HepG2 (cell line): ENCODE data around the gene MTMR4. TPM values are rescaled to one million over a fixed set of nuclear protein-coding genes. Genes with fewer than 3 reads are reported as not detected.

Source experiments
- BRCA1 ChIP-seq: sonication (generic); formaldehyde crosslinking; IDR thresholded peaks from 2 replicates; pipeline ENCODE4 v1.4.0; 2020; ENCODE audit warnings: missing genetic modification reagents
- FOXA3 ChIP-seq: IDR thresholded peaks from 2 replicates; pipeline ENCODE4 v1.6.1; 2016; ENCODE audit warnings: missing genetic modification reagents, missing compliant biosample characterization
- HIC2 ChIP-seq: sonication (generic); formaldehyde crosslinking; IDR thresholded peaks from 2 replicates; pipeline ENCODE4 v1.9.0; 2022; ENCODE audit warnings: low read depth, missing genetic modification reagents
- KLF16 ChIP-seq, 2 experiments: sonication (generic) in 1 of 2; formaldehyde crosslinking in 1 of 2; IDR thresholded peaks; 2 replicates each; pipeline versions ENCODE4 v1.6.1 to v1.8.0; 2016 to 2023; ENCODE audit warnings: missing genetic modification reagents in 2 of 2, missing compliant biosample characterization in 1 of 2
- MAF1 ChIP-seq: sonication (generic); formaldehyde crosslinking; IDR thresholded peaks from 2 replicates; pipeline ENCODE4 v1.5.0; 2020; ENCODE audit warnings: missing genetic modification reagents, borderline replicate concordance
- NFKB2 ChIP-seq: sonication (generic); formaldehyde crosslinking; IDR thresholded peaks from 2 replicates; pipeline ENCODE4 v1.4.0; 2020; ENCODE audit warnings: missing genetic modification reagents, borderline replicate concordance
- ZNF256 ChIP-seq: sonication (generic); formaldehyde crosslinking; conservative IDR thresholded peaks from 2 replicates; pipeline ENCODE4 v1.4.0; 2020; ENCODE audit warnings: missing genetic modification reagents
- ZNF326 ChIP-seq: sonication (generic); formaldehyde crosslinking; IDR thresholded peaks from 2 replicates; pipeline ENCODE4 v1.4.0; 2020; ENCODE audit warnings: missing genetic modification reagents, borderline replicate concordance
- ZNF557 ChIP-seq: sonication (generic); formaldehyde crosslinking; IDR thresholded peaks from 2 replicates; pipeline ENCODE4 v1.4.0; 2020; ENCODE audit warnings: missing genetic modification reagents
- ZNF572 ChIP-seq: sonication (generic); formaldehyde crosslinking; IDR thresholded peaks from 2 replicates; pipeline ENCODE4 v1.5.1; 2020; ENCODE audit warnings: mild to moderate bottlenecking, missing genetic modification reagents
- ZNF687 ChIP-seq: sonication (generic); formaldehyde crosslinking; IDR thresholded peaks from 2 replicates; pipeline ENCODE4 v1.5.1; 2020; ENCODE audit warnings: mild to moderate bottlenecking, missing genetic modification reagents, moderate library complexity
- ZNF710 ChIP-seq: sonication (generic); formaldehyde crosslinking; IDR thresholded peaks from 2 replicates; pipeline ENCODE4 v1.5.0; 2020; ENCODE audit warnings: mild to moderate bottlenecking, missing genetic modification reagents, borderline replicate concordance
- polyA plus RNA-seq, 8 experiments: library from polyadenylated mRNA; depleted of rRNA in 3 of 8; stranded (reverse) in 7 of 8; unstranded in 1 of 8; fragments of >200 nt; fragmentation: Illumina TruSeq in 4 of 8; extraction: Trizol in 4 of 8; gene quantifications; 2 replicates each; pipeline versions ENCODE4 v1.2.1 to v1.2.3, GENCODE V29; 2011 to 2016; ENCODE audit warnings: low read depth in 4 of 8, missing spikeins in 1 of 8, mixed read lengths in 1 of 8; ENCODE audit not compliant: insufficient read depth in 1 of 8
- total RNA-seq, 5 experiments: library from RNA; depleted of rRNA; stranded (reverse); fragments of >200 nt; fragmentation: Illumina TruSeq; extraction: Trizol; gene quantifications; 2 replicates each; pipeline ENCODE4 v1.2.3, GENCODE V29; 2016; ENCODE audit warnings: low read depth in 1 of 5
- TF ChIP-seq, protein P1 (sequence below), 2 experiments: sonication (generic) in 1 of 2; formaldehyde crosslinking in 1 of 2; IDR thresholded peaks; 2 replicates each; pipeline versions ENCODE4 v1.5.1 to v1.6.1; 2011 to 2020; ENCODE audit warnings: borderline replicate concordance in 1 of 2, low read depth in 1 of 2, low read length in 1 of 2, mild to moderate bottlenecking in 1 of 2, missing genetic modification reagents in 1 of 2, moderate library complexity in 1 of 2
- TF ChIP-seq, protein P2 (sequence below): sonication (generic); formaldehyde crosslinking; IDR thresholded peaks from 2 replicates; pipeline ENCODE4 v1.8.1; 2023; ENCODE audit warnings: mild to moderate bottlenecking, missing genetic modification reagents, borderline replicate concordance
- TF ChIP-seq, protein P3 (sequence below): sonication (generic); formaldehyde crosslinking; IDR thresholded peaks from 2 replicates; pipeline ENCODE4 v1.5.0; 2020; ENCODE audit warnings: missing genetic modification reagents

MTMR4 gene
- total and polyA plus RNA-seq, 2 of the 13 experiments (the other 11 are each of a cell fraction or from before 2014, with no cell fraction given): 62.5 to 65.1 TPM

DNA sequence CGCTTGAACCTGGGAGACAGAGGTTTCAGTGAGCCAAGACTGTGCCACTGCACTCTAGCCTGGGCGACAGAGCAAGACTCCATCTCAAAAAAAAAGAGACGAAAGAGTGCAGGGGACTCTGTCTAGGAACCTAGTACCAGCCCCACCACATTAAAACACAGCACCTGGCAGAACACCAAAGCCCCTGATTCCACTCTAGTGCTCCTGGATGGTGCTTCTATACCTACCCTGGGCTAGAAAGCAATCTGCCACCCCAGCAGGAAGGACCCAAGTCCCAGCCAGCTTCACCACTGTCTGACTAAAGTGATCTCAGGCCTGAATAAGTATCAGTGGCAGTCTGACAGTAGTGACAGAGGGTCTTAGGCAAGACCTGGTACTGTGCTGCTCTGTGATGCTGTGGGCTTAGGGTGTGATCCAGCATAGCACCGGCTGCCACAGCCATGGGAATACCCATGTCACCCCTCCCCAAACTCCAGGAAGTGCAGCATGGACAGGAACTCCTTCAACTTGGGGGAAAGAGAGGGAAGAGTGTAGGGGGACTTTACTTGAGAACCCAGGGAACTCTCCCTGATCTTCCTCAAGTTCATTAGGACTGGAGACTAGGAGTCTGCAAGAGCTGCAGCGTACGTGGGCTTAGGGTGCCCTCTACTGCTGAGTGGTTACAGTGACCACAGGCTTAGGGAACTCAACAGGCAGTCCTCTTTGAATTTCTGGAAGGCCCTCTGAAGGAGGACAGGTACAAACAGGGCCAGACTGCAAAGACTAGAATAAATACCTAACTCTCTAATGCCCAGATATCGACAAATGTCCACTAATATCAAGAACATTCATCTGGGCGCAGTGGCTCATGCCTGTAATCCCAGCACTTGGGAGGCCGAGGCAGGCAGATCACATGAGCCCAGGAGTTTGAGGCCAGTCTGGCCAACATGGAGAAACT, 67.1 kb downstream of the MTMR4 start (continued):
- TF ChIP-seq, protein P1, sequence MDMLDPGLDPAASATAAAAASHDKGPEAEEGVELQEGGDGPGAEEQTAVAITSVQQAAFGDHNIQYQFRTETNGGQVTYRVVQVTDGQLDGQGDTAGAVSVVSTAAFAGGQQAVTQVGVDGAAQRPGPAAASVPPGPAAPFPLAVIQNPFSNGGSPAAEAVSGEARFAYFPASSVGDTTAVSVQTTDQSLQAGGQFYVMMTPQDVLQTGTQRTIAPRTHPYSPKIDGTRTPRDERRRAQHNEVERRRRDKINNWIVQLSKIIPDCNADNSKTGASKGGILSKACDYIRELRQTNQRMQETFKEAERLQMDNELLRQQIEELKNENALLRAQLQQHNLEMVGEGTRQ (IDR thresholded peaks at IDR 0.05; ENCODE audit: low read depth, low read length): 0 out of 2 replicates have a peak, but pooled peaks have one; percentile 4
- TF ChIP-seq, protein P1 (CRISPR knock-in tag; IDR thresholded peaks at IDR 0.05; ENCODE audit: borderline replicate concordance): no peak
- TF ChIP-seq HIC2 (CRISPR knock-in tag) (no peak), ZNF710 (no peak), MAF1 (CRISPR knock-in tag) (no peak), KLF16 (CRISPR knock-in tag; IDR thresholded peaks at IDR 0.05) (no peak), ZNF326 (CRISPR knock-in tag) (no peak), NFKB2 (CRISPR knock-in tag) (no peak), ZNF687 (CRISPR knock-in tag) (no peak), BRCA1 (CRISPR knock-in tag) (no peak), FOXA3 (0 out of 2 replicates have a peak, but pooled peaks have one; percentile 19), ZNF256 (CRISPR knock-in tag) (no peak), ZNF557 (CRISPR knock-in tag) (no peak), ZNF572 (CRISPR knock-in tag) (no peak)
- TF ChIP-seq, protein P2, sequence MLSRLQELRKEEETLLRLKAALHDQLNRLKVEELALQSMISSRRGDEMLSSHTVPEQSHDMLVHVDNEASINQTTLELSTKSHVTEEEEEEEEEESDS: 0 out of 2 replicates have a peak, but pooled peaks have one; percentile 52
- TF ChIP-seq, protein P3, sequence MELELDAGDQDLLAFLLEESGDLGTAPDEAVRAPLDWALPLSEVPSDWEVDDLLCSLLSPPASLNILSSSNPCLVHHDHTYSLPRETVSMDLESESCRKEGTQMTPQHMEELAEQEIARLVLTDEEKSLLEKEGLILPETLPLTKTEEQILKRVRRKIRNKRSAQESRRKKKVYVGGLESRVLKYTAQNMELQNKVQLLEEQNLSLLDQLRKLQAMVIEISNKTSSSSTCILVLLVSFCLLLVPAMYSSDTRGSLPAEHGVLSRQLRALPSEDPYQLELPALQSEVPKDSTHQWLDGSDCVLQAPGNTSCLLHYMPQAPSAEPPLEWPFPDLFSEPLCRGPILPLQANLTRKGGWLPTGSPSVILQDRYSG (CRISPR knock-in tag): no peak
